Measurements from ENCODE around the gene UVRAG.

UVRAG gene

GRCh38 chr11:76090821-76091220 lies 275.8 kb downstream of the UVRAG start:
- H3K9ac ChIP-seq (ENCODE audit: low read depth, low read length): no peak overlapping the region
- no peaks in the 10 kb centered on the region for H3K27me3 ChIP-seq (ENCODE audit: control insufficient read depth, insufficient read depth, low read length)
- no peak overlapping the region for H3K4me3 ChIP-seq (ENCODE audit: low read depth, low read length)
- H3K4me1 ChIP-seq (ENCODE audit: control insufficient read depth, insufficient read depth, low read length): peaks cover 4% of the 10 kb centered on the region
- H3K9me3 ChIP-seq (ENCODE audit: control insufficient read depth, insufficient read depth, low read length): no peaks in the 10 kb centered on the region
- no peaks in the 10 kb centered on the region for H3K36me3 ChIP-seq (ENCODE audit: control insufficient read depth, insufficient read depth, low read length)

- no peak overlapping the region for H3K4me3 ChIP-seq (ENCODE audit: low read depth, low read length)
- H3K27me3 ChIP-seq (ENCODE audit: control insufficient read depth, insufficient read depth, low read length): no peaks in the 10 kb centered on the region
- no peaks in the 10 kb centered on the region for H3K36me3 ChIP-seq (ENCODE audit: control insufficient read depth, insufficient read depth, low read length)
- H3K9ac ChIP-seq (ENCODE audit: low read depth, low read length): no peak overlapping the region
- H3K9me3 ChIP-seq (ENCODE audit: control insufficient read depth, insufficient read depth, low read length): no peaks in the 10 kb centered on the region
- H3K4me1 ChIP-seq (ENCODE audit: control insufficient read depth, insufficient read depth, low read length): no peaks in the 10 kb centered on the region
These were observed 279.7 kb downstream of the UVRAG start for GRCh38 chr11:76094740-76095139.

- no peak overlapping the region for H3K4me3 ChIP-seq (ENCODE audit: low read depth, low read length)
- no peaks in the 10 kb centered on the region for H3K36me3 ChIP-seq (ENCODE audit: control insufficient read depth, insufficient read depth, low read length)
- H3K4me1 ChIP-seq (ENCODE audit: control insufficient read depth, insufficient read depth, low read length): no peaks in the 10 kb centered on the region
- no peaks in the 10 kb centered on the region for H3K9me3 ChIP-seq (ENCODE audit: control insufficient read depth, insufficient read depth, low read length)
- H3K27me3 ChIP-seq (ENCODE audit: control insufficient read depth, insufficient read depth, low read length): no peaks in the 10 kb centered on the region
- H3K9ac ChIP-seq (ENCODE audit: low read depth, low read length): no peak overlapping the region
These were observed 280.9 kb downstream of the UVRAG start for GRCh38 chr11:76095891-76096290.

GRCh38 chr11:76096552-76096951 lies 281.5 kb downstream of the UVRAG start:
- Histone ChIP-seq H3K27me3 (ENCODE audit: control insufficient read depth, insufficient read depth, low read length) (no peaks in the 10 kb centered on the region), H3K4me1 (ENCODE audit: control insufficient read depth, insufficient read depth, low read length) (no peaks in the 10 kb centered on the region), H3K36me3 (ENCODE audit: control insufficient read depth, insufficient read depth, low read length) (no peaks in the 10 kb centered on the region), H3K9ac (ENCODE audit: low read depth, low read length) (no peak overlapping the region), H3K4me3 (ENCODE audit: low read depth, low read length) (no peak overlapping the region), H3K9me3 (ENCODE audit: control insufficient read depth, insufficient read depth, low read length) (no peaks in the 10 kb centered on the region)

- Histone ChIP-seq H3K4me1 (ENCODE audit: control insufficient read depth, insufficient read depth, low read length) (no peaks in the 10 kb centered on the region), H3K27me3 (ENCODE audit: control insufficient read depth, insufficient read depth, low read length) (no peaks in the 10 kb centered on the region), H3K36me3 (ENCODE audit: control insufficient read depth, insufficient read depth, low read length) (no peaks in the 10 kb centered on the region), H3K9ac (ENCODE audit: low read depth, low read length) (no peak overlapping the region), H3K4me3 (ENCODE audit: low read depth, low read length) (no peak overlapping the region), H3K9me3 (ENCODE audit: control insufficient read depth, insufficient read depth, low read length) (no peaks in the 10 kb centered on the region)
These were observed 287.8 kb downstream of the UVRAG start for GRCh38 chr11:76102802-76103201.

DNA sequence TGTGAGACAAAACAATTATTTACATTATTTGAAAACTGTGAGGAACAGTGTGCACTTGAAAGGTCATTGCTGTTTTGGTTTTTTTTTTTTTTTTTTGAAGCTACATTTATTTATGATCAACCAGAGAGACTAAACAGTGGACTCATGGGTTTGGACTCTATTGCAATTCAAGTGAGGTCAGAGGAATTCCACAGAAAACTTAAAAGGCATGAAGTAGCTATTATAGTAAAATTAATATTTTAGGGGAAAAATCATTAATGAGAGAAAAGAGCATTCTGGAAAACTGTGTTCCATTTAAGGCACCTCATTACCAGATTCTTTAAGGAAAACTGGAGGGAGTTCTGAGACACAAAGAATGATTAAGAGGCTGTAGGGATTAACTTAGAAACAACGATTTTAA lies 288.4 kb downstream of the UVRAG start:
- H3K9me3 ChIP-seq (ENCODE audit: control insufficient read depth, insufficient read depth, low read length): no peaks in the 10 kb centered on the region
- no peak overlapping the region for H3K9ac ChIP-seq (ENCODE audit: low read depth, low read length)
- H3K36me3 ChIP-seq (ENCODE audit: control insufficient read depth, insufficient read depth, low read length): no peaks in the 10 kb centered on the region
- no peak overlapping the region for H3K4me3 ChIP-seq (ENCODE audit: low read depth, low read length)
- no peaks in the 10 kb centered on the region for H3K27me3 ChIP-seq (ENCODE audit: control insufficient read depth, insufficient read depth, low read length)
- no peaks in the 10 kb centered on the region for H3K4me1 ChIP-seq (ENCODE audit: control insufficient read depth, insufficient read depth, low read length)

DNA sequence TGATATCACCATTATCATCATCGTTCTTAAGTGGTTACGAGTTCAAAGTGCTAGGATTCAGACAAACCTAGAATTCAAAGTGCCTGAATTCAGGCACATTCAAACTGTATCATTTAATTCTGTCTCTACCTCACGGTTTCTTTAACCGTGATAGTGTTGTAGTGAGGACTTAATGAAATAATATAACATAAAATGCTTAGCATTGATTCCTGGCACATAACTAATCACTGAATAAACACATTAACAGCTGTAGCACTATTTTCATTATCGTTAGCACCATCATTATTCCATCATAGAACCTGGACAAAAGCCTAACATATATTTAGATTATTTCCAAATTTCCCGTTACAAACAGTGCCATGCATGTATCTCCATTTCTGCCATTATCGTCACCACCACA lies 289.3 kb downstream of the UVRAG start:
- Histone ChIP-seq H3K27me3 (ENCODE audit: control insufficient read depth, insufficient read depth, low read length) (no peaks in the 10 kb centered on the region), H3K4me3 (ENCODE audit: low read depth, low read length) (no peak overlapping the region), H3K4me1 (ENCODE audit: control insufficient read depth, insufficient read depth, low read length) (no peaks in the 10 kb centered on the region), H3K36me3 (ENCODE audit: control insufficient read depth, insufficient read depth, low read length) (no peaks in the 10 kb centered on the region), H3K9me3 (ENCODE audit: control insufficient read depth, insufficient read depth, low read length) (no peaks in the 10 kb centered on the region), H3K9ac (ENCODE audit: low read depth, low read length) (no peak overlapping the region)

DNA sequence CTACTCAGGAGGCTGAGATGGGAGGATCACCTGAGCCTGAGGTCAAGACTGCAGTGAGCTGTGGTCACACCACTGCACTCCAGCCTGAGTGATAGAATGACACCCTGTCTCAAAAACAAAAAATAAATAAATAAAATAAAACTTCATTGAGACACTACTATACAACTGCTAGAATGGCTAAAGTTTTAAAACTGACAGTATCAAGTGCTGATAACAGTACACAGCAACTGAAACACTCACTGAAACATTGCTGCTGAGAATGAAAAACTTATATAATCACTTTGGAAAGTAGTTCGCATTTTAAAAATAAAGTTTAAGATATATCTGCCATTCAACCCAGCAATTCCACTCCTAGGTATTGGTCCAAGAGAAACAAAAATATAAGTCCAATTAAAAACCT lies 290.6 kb downstream of the UVRAG start:
- Histone ChIP-seq H3K9me3 (ENCODE audit: control insufficient read depth, insufficient read depth, low read length) (no peaks in the 10 kb centered on the region), H3K36me3 (ENCODE audit: control insufficient read depth, insufficient read depth, low read length) (no peaks in the 10 kb centered on the region), H3K27me3 (ENCODE audit: control insufficient read depth, insufficient read depth, low read length) (no peaks in the 10 kb centered on the region), H3K4me1 (ENCODE audit: control insufficient read depth, insufficient read depth, low read length) (no peaks in the 10 kb centered on the region), H3K4me3 (ENCODE audit: low read depth, low read length) (no peak overlapping the region), H3K9ac (ENCODE audit: low read depth, low read length) (no peak overlapping the region)

DNA sequence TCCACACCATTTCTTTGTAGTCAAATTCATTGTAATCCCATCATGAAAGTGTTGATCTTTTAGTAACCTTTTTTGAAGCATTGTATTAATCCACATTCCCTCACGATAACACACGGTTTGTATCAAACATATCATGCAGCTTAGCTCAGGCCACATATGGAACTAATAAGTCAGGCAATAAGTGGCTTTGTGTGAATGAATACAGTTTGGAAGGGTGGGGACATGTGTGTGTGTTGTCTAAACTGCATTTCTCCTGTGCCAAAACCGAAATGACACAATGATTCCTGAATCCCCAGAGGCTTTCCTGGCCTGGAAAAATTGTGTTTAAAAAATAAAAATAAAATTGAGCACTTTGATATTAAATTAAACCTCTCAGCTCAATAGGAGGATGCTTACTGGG lies 293.0 kb downstream of the UVRAG start:
- Histone ChIP-seq H3K9me3 (ENCODE audit: control insufficient read depth, insufficient read depth, low read length) (no peaks in the 10 kb centered on the region), H3K36me3 (ENCODE audit: control insufficient read depth, insufficient read depth, low read length) (no peaks in the 10 kb centered on the region), H3K27me3 (ENCODE audit: control insufficient read depth, insufficient read depth, low read length) (no peaks in the 10 kb centered on the region), H3K4me1 (ENCODE audit: control insufficient read depth, insufficient read depth, low read length) (no peaks in the 10 kb centered on the region), H3K9ac (ENCODE audit: low read depth, low read length) (no peak overlapping the region), H3K4me3 (ENCODE audit: low read depth, low read length) (no peak overlapping the region)

- H3K9ac ChIP-seq (ENCODE audit: low read depth, low read length): no peak overlapping the region
- no peaks in the 10 kb centered on the region for H3K4me1 ChIP-seq (ENCODE audit: control insufficient read depth, insufficient read depth, low read length)
- H3K9me3 ChIP-seq (ENCODE audit: control insufficient read depth, insufficient read depth, low read length): no peaks in the 10 kb centered on the region
- no peak overlapping the region for H3K4me3 ChIP-seq (ENCODE audit: low read depth, low read length)
- H3K36me3 ChIP-seq (ENCODE audit: control insufficient read depth, insufficient read depth, low read length): no peaks in the 10 kb centered on the region
- no peaks in the 10 kb centered on the region for H3K27me3 ChIP-seq (ENCODE audit: control insufficient read depth, insufficient read depth, low read length)
These were observed 299.2 kb downstream of the UVRAG start for GRCh38 chr11:76114238-76114637.

DNA sequence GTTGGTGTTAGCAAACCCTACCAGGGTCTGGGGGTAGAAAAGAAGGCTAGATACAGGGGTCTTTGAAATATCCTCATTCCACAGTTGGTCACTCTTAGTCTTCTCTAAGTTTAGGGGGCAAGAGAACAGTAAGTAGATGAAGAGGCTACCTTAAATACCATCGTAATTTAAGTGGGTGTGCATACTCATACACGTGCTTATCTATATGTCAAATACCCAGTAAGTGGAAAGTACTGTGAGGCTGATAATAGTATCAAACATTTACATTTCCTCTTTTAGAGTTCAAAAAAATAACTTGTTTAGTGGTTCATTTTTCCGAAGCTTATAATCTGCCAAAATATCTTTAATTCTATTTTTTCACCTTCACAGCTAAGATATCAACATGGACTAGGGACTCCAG lies 300.5 kb downstream of the UVRAG start:
- no peak overlapping the region for H3K4me3 ChIP-seq (ENCODE audit: low read depth, low read length)
- H3K36me3 ChIP-seq (ENCODE audit: control insufficient read depth, insufficient read depth, low read length): no peaks in the 10 kb centered on the region
- peaks cover 10% of the 10 kb centered on the region for H3K4me1 ChIP-seq (ENCODE audit: control insufficient read depth, insufficient read depth, low read length)
- no peaks in the 10 kb centered on the region for H3K9me3 ChIP-seq (ENCODE audit: control insufficient read depth, insufficient read depth, low read length)
- H3K27me3 ChIP-seq (ENCODE audit: control insufficient read depth, insufficient read depth, low read length): no peaks in the 10 kb centered on the region
- no peak overlapping the region for H3K9ac ChIP-seq (ENCODE audit: low read depth, low read length)

DNA sequence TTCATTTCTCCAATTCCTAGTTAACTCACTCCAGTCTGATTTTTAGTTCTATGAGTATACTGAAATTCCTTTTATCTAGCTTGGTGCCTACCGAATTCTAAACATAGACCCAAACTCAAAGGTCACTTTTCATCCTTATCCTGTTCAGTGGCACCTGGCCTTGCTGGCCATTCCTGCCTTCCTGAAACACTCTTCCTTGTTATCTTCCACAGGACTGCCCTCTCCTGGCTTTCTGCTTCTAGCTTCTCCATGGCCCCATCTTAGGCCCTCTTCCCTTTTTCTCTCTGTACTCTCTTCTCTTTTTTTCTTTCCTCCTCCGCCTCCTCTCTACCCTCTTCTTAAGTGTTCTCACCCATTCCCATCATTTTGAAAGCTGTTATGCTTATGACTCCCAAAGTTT lies 304.0 kb downstream of the UVRAG start:
- Histone ChIP-seq H3K9ac (ENCODE audit: low read depth, low read length) (no peak overlapping the region), H3K9me3 (ENCODE audit: control insufficient read depth, insufficient read depth, low read length) (no peaks in the 10 kb centered on the region), H3K36me3 (ENCODE audit: control insufficient read depth, insufficient read depth, low read length) (no peaks in the 10 kb centered on the region), H3K27me3 (ENCODE audit: control insufficient read depth, insufficient read depth, low read length) (no peaks in the 10 kb centered on the region), H3K4me1 (ENCODE audit: control insufficient read depth, insufficient read depth, low read length) (peaks cover 16% of the 10 kb centered on the region), H3K4me3 (ENCODE audit: low read depth, low read length) (no peak overlapping the region)

DNA sequence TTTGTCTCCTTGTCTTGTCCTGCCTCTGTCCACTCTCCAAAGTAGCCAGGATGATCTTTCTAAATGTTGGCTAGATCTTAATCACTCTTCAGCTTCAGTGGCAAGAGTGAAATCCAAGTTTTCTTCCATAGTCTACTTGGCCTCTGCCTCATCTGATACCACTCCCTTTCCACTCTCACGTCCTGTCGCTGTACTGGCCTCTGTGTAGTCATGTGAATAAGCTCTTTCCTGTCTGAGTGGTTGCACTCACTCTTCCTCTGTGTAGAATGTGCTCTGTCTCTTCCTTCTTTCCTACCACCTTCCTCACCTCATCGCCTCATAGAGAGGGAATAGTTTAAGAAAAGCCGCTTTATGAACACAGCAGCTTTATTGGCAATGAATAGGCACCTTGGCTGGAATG lies 304.8 kb downstream of the UVRAG start:
- Histone ChIP-seq H3K9ac (ENCODE audit: low read depth, low read length) (no peak overlapping the region), H3K9me3 (ENCODE audit: control insufficient read depth, insufficient read depth, low read length) (no peaks in the 10 kb centered on the region), H3K36me3 (ENCODE audit: control insufficient read depth, insufficient read depth, low read length) (no peaks in the 10 kb centered on the region), H3K4me1 (ENCODE audit: control insufficient read depth, insufficient read depth, low read length) (peaks cover 16% of the 10 kb centered on the region), H3K27me3 (ENCODE audit: control insufficient read depth, insufficient read depth, low read length) (no peaks in the 10 kb centered on the region), H3K4me3 (ENCODE audit: low read depth, low read length) (no peak overlapping the region)
